PC-3 (cell line): ENCODE measurements around the gene UCK2. TPM values are rescaled to one million over a fixed set of nuclear protein-coding genes. Genes with fewer than 3 reads are reported as not detected.
"Not testable (repeated sequence)": the region's sequence is repeated elsewhere in the genome, so short reads cannot be mapped to it uniquely, and the experiment has no call there.

Experiments
- ATAC-seq: fragments of 200-7000 bp; cut with Tn5 transposase; 2 replicates; pipeline ENCODE4 v1.9.1; 2020; ENCODE audit warnings: mild to moderate bottlenecking, moderate library complexity
- BruUV-seq: library from RNA; stranded (reverse); fragments of 400-500 nt; replicated peaks from 2 replicates; lab custom pipeline; 2021; lab: Mats Ljungman, UMichigan
- CTCF ChIA-PET: fragments of 300-600 bp; sonication (Branson Sonifier 250); formaldehyde crosslinking; loops from one replicate; lab custom pipeline; 2022; ENCODE audit warnings: antibody characterized with exemption; lab: Charles Lee
- POLR2A ChIA-PET: fragments of 300-600 bp; sonication (Branson Sonifier 250); formaldehyde crosslinking; loops from one replicate; lab custom pipeline; 2022; ENCODE audit warnings: antibody characterized with exemption; ENCODE audit not compliant: unreplicated experiment; lab: Charles Lee
- DNase-seq: peaks from one replicate; pipeline ENCODE4 v3.0.0-alpha.2; 2015
- H2AFZ ChIP-seq: fragments of 300-600 bp; sonication (generic); 2 replicates; pipeline ENCODE4 v1.6.0; 2016; ENCODE audit warnings: antibody characterized with exemption, low read length
- H3F3A ChIP-seq: fragments of 300-600 bp; sonication (generic); one replicate; pipeline ENCODE4 v1.6.0; 2017; ENCODE audit warnings: antibody characterized with exemption, low read length, control low read depth, mild to moderate bottlenecking; ENCODE audit not compliant: unreplicated experiment
- H3K27ac ChIP-seq: fragments of 300-600 bp; sonication (generic); 2 replicates; pipeline ENCODE4 v1.5.1; 2016; ENCODE audit warnings: mild to moderate bottlenecking, low read length
- H3K27me3 ChIP-seq: fragments of 300-600 bp; sonication (generic); 2 replicates; pipeline ENCODE4 v1.6.1; 2016; ENCODE audit warnings: low read length, mixed read lengths
- H3K36me3 ChIP-seq: fragments of 300-600 bp; sonication (generic); 2 replicates; pipeline ENCODE4 v1.6.1; 2016; ENCODE audit warnings: low read depth, mixed run types, low read length, mixed read lengths
- H3K4me1 ChIP-seq: fragments of 300-600 bp; sonication (generic); 2 replicates; pipeline ENCODE4 v1.5.1; 2016; ENCODE audit warnings: low read length; ENCODE audit not compliant: insufficient read depth
- H3K4me2 ChIP-seq: fragments of 300-600 bp; sonication (generic); 2 replicates; pipeline ENCODE4 v1.6.0; 2016; ENCODE audit warnings: low read length
- H3K4me3 ChIP-seq: fragments of 300-600 bp; sonication (generic); 2 replicates; pipeline ENCODE4 v1.5.1; 2016; ENCODE audit warnings: mild to moderate bottlenecking, low read length, mixed read lengths
- H3K79me2 ChIP-seq: fragments of 300-600 bp; sonication (generic); 2 replicates; pipeline ENCODE4 v1.6.1; 2017; ENCODE audit warnings: low read length, mixed read lengths
- H3K9ac ChIP-seq: fragments of 300-600 bp; sonication (generic); 2 replicates; pipeline ENCODE4 v1.6.0; 2016; ENCODE audit warnings: mild to moderate bottlenecking, low read length
- H3K9me2 ChIP-seq: fragments of 300-600 bp; sonication (generic); replicated peaks from 2 replicates; pipeline ENCODE4 v1.6.1; 2016; ENCODE audit warnings: mixed run types, low read length, mixed read lengths
- H3K9me3 ChIP-seq: fragments of 300-600 bp; sonication (generic); 2 replicates; pipeline ENCODE4 v1.6.1; 2016; ENCODE audit warnings: low read length, mixed read lengths
- H4K20me1 ChIP-seq: fragments of 300-600 bp; sonication (generic); 2 replicates; pipeline ENCODE4 v1.6.1; 2016; ENCODE audit warnings: low read length, mixed read lengths
- CTCF ChIP-seq: fragments of 300-600 bp; sonication (generic); conservative IDR thresholded peaks from 2 replicates; pipeline ENCODE4 v1.5.1; 2017; ENCODE audit warnings: antibody characterized with exemption, low read depth, mild to moderate bottlenecking, low read length
- EZH2 ChIP-seq: fragments of 300-600 bp; sonication (generic); IDR thresholded peaks from one replicate; pipeline ENCODE4 v1.6.1; 2017; ENCODE audit warnings: antibody characterized with exemption, mild to moderate bottlenecking, low read length; ENCODE audit not compliant: unreplicated experiment
- EZH2phosphoT487 ChIP-seq: fragments of 300-600 bp; sonication (generic); IDR thresholded peaks from 2 replicates; pipeline ENCODE4 v1.6.1; 2018; ENCODE audit warnings: mild to moderate bottlenecking, antibody characterized with exemption, low read length, borderline replicate concordance
- intact Hi-C: fragments of 100-400 bp; cut with micrococcal nuclease; formaldehyde crosslinking; loops from 2 replicates; pipeline ENCODE4 v1.9.0; 2023
- total RNA-seq: library from RNA; depleted of rRNA; stranded (reverse); fragments of >200 nt; gene quantifications from 2 replicates; pipeline ENCODE4 v1.2.3, GENCODE V29; 2014

UCK2 gene
- total RNA-seq, 1 experiment from 2014 or later, result 193 TPM

DNA sequence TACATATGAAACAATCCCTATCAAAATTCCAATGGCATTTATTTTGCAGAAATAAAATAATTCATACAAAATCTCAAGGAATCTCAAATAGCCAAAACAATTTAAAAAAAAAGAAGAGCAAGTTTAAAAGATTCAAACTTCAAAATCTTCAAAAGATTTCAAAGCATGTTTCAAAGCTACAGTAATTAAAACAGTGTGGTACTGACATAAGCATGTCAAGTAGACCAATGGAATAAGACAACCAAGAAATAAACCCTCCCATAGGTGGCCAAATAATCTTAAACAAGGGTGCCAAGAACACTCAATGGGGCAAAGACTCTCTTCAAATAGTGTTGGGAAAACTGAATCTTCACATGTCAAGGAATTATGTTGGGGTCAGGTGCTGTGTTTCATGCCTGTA, 28.0 kb upstream of the UCK2 start:
- Histone ChIP-seq H3K9ac (no peak overlapping the region), H3K9me3 (no peaks in the 10 kb centered on the region), H3F3A (no peaks in the 10 kb centered on the region), H3K36me3 (no peaks in the 10 kb centered on the region), H3K9me2 (no peaks in the 10 kb centered on the region), H3K4me2 (no peak overlapping the region), H3K27ac (no peak overlapping the region), H3K79me2 (no peaks in the 10 kb centered on the region), H3K4me3 (no peak overlapping the region), H3K27me3 (no peaks in the 10 kb centered on the region), H4K20me1 (no peaks in the 10 kb centered on the region), H3K4me1 (no peaks in the 10 kb centered on the region), H2AFZ (no peak overlapping the region)
- TF ChIP-seq CTCF (no peak), EZH2phosphoT487 (no peak), EZH2 (no peak)
- no TSS peak for BruUV-seq
- POLR2A ChIA-PET, result no interaction called here
- CTCF ChIA-PET, result no interaction called here
- intact Hi-C loops, result no loop called here
- no peak for ATAC-seq
- no peak for DNase-seq

DNA sequence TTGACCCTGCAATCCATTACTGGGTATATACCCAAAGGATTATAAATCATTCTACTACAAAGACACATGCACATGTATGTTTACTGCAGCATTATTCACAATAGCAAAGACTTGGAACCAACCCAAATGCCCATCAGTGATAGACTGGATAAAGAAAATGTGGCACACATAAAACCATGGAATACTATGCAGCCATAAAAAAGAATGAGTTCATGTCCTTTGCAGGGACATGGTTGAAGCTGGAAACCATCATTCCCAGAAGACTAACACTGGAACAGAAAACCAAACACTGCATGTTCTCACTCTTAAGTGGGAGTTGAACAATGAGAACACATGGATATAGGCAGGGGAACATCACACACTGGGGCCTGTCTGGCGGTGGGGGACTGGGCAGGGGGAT, 22.9 kb upstream of the UCK2 start:
- H3K79me2 ChIP-seq, H3K4me3 ChIP-seq, POLR2A ChIA-PET, H3K9ac ChIP-seq, H3K27me3 ChIP-seq, intact Hi-C loops, DNase-seq, H3F3A ChIP-seq, H3K27ac ChIP-seq, BruUV-seq, H3K4me2 ChIP-seq, H3K4me1 ChIP-seq, H4K20me1 ChIP-seq, ATAC-seq, H3K36me3 ChIP-seq, H3K9me3 ChIP-seq, H2AFZ ChIP-seq, H3K9me2 ChIP-seq, CTCF ChIA-PET: not testable (repeated sequence)

DNA sequence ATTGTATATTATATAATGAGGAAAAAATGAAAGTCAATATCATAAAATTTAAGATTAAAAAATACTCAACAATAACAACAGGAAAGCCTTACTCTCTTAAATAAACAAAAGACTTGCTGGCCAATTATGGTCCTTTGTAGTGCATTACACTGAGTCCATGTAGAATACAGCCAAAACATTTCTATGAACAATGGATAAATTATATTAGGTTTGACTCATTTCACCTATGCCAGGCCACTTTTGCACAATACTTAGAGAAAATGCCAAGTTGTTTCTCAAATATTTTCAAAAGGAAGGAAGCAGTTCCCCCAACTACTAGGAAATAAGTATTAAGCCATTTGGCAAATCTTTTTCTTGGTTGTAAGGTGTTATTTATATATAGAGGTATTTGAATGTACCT, 19.8 kb upstream of the UCK2 start:
- CTCF ChIA-PET, result no interaction called here
- intact Hi-C loops, result no loop called here
- H2AFZ ChIP-seq, result no peak overlapping the region

More for the DNA sequence above, 19.8 kb upstream of the UCK2 start:
- no peaks in the 10 kb centered on the region for H3K9me2 ChIP-seq
- no peaks in the 10 kb centered on the region for H4K20me1 ChIP-seq
- no peaks in the 10 kb centered on the region for H3K4me1 ChIP-seq
- ATAC-seq (peak; percentile 71), DNase-seq (peak; percentile 43)
- H3K79me2 ChIP-seq, result no peaks in the 10 kb centered on the region
- H3K27me3 ChIP-seq, result no peaks in the 10 kb centered on the region
- H3K36me3 ChIP-seq, result no peaks in the 10 kb centered on the region
- no peak overlapping the region for H3K9ac ChIP-seq
- no peaks in the 10 kb centered on the region for H3K9me3 ChIP-seq
- no peaks in the 10 kb centered on the region for H3F3A ChIP-seq
- POLR2A ChIA-PET, result no interaction called here
- H3K4me2 ChIP-seq, result no peak overlapping the region
- no peak overlapping the region for H3K27ac ChIP-seq
- no peak overlapping the region for H3K4me3 ChIP-seq
- TF ChIP-seq EZH2phosphoT487 (no peak), CTCF (no peak), EZH2 (no peak)
- BruUV-seq, result no TSS peak
